DND-41 (cell line): Measurements from ENCODE around the gene TUBB8B.
"Not testable (repeated sequence)": the region's sequence is repeated elsewhere in the genome, so short reads cannot be mapped to it uniquely, and the experiment has no call there.

Source experiments
- EZH2 ChIP-seq: IDR thresholded peaks from 3 replicates; pipeline ENCODE4 v1.6.1; 2012; ENCODE audit warnings: borderline replicate concordance, low read depth, mild to moderate bottlenecking, moderate library complexity, low read length, inconsistent platforms; ENCODE audit not compliant: severe bottlenecking
- TF ChIP-seq, protein P1 (sequence below): IDR thresholded peaks from 2 replicates; pipeline ENCODE4 v1.5.1; 2012; ENCODE audit warnings: borderline replicate concordance, low read length, moderate library complexity, mild to moderate bottlenecking; ENCODE audit not compliant: poor library complexity, severe bottlenecking; ENCODE audit errors: extremely low read depth

DNA sequence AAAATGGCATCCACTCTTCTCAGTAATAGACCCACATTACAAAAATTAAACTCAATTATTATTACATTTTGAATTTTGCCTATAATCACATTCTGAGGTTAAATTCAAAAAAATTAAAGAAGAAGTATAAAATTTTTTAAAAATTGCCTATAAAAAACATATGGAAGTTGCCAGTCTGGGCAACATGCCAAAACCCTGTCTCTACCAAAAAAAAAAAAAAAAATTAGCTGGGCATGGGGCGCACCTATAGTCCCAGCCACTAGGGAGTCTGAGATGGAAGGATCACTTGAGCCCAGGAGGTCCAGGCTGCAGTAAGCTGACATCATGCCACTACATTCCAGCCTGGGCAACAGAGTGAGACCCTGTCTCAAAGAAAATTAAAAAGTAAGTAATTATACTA is 42.1 kb upstream of the TUBB8B start:
- TF ChIP-seq, protein P1, sequence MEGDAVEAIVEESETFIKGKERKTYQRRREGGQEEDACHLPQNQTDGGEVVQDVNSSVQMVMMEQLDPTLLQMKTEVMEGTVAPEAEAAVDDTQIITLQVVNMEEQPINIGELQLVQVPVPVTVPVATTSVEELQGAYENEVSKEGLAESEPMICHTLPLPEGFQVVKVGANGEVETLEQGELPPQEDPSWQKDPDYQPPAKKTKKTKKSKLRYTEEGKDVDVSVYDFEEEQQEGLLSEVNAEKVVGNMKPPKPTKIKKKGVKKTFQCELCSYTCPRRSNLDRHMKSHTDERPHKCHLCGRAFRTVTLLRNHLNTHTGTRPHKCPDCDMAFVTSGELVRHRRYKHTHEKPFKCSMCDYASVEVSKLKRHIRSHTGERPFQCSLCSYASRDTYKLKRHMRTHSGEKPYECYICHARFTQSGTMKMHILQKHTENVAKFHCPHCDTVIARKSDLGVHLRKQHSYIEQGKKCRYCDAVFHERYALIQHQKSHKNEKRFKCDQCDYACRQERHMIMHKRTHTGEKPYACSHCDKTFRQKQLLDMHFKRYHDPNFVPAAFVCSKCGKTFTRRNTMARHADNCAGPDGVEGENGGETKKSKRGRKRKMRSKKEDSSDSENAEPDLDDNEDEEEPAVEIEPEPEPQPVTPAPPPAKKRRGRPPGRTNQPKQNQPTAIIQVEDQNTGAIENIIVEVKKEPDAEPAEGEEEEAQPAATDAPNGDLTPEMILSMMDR, result not testable (repeated sequence)
- not testable (repeated sequence) for TF ChIP-seq EZH2
